Mesothelial cell of epicardium (in vitro differentiated cells): ENCODE data around the gene HSPA2. TPM values are rescaled to one million over a fixed set of nuclear protein-coding genes. Genes with fewer than 3 reads are reported as not detected.
A peak's percentile ranks its signal among the peaks of the same experiment; 100 is the strongest.

Source experiments
- DNase-seq, 2 experiments: peaks; one replicate each; pipeline ENCODE4 v3.0.0; 2021; ENCODE audit warnings: low spot score in 2 of 2; ENCODE audit not compliant: unreplicated experiment in 2 of 2
- H3K27ac Mint-ChIP-seq: 2 replicates; pipeline ENCODE4 v1.8.0; 2021; ENCODE audit warnings: mixed read lengths
- H3K27me3 Mint-ChIP-seq: 2 replicates; pipeline ENCODE4 v1.8.0; 2021; ENCODE audit warnings: low read depth, mixed read lengths
- H3K36me3 Mint-ChIP-seq: 2 replicates; pipeline ENCODE4 v1.8.0; 2021; ENCODE audit warnings: mixed read lengths
- H3K4me1 Mint-ChIP-seq: 2 replicates; pipeline ENCODE4 v1.8.0; 2021; ENCODE audit warnings: mixed read lengths
- H3K4me3 Mint-ChIP-seq: 2 replicates; pipeline ENCODE4 v1.8.0; 2021; ENCODE audit warnings: mild to moderate bottlenecking, moderate library complexity, mixed read lengths
- H3K9me3 Mint-ChIP-seq: 2 replicates; pipeline ENCODE4 v1.8.0; 2021; ENCODE audit warnings: mixed read lengths
- CTCF ChIP-seq: fragments of 200-600 bp; sonication (generic); IDR thresholded peaks from one replicate; pipeline ENCODE4 v1.5.0; 2021; ENCODE audit warnings: antibody characterized with exemption; ENCODE audit not compliant: unreplicated experiment
- total RNA-seq: library from RNA; stranded (reverse); gene quantifications from 3 replicates; pipeline ENCODE4 v1.2.1, GENCODE V29; 2021

The HSPA2 gene
- total RNA-seq, 1 donor from 2014 or later: 10.1 TPM

GRCh38 chr14:64500088-64500487 lies 40.5 kb upstream of the HSPA2 start:
- TF ChIP-seq CTCF: no peak
- peaks cover 4% of the 10 kb centered on the region for H3K36me3 Mint-ChIP-seq
- peaks cover 33% of the 10 kb centered on the region for H3K4me1 Mint-ChIP-seq
- peak overlapping the region; percentile 70 for H3K27ac Mint-ChIP-seq
- no peak overlapping the region for H3K4me3 Mint-ChIP-seq
- H3K9me3 Mint-ChIP-seq: no peaks in the 10 kb centered on the region
- no peaks in the 10 kb centered on the region for H3K27me3 Mint-ChIP-seq
- no peak for DNase-seq

DNA sequence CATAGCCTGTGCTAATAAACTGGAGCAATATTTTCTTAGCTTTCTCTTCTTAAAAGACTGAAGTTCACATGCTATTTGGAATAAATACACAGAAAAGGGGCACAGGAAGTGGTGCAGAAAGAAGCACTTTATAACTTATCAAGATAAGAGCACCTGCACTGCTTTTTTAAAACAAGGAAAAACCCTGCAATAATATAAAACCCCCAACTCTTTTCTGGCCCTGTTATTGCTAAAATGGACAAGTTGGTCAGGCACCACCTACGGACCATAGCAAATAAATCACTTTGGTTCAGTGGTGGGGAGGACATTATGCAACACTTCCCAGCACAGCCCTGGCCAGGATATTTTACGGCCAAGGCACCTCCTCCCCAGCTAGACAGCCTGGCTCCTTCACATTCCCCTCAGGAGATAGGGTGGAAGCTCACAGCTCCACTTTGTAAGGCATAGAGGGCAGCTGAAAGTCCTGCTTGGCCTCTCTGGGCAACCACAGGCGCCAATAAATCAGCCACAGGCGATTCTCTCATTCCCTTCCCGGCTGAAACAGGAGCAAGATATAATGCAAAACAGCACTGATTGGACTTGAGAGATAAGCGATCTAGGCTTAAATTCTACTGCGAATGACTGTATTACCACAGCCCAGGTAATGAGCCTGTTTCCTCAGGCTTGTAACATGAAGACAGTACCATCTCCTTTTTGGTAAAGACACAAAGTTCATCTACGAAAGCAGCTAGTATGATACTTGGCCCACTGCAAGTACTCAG lies 39.0 kb upstream of the HSPA2 start:
- TF ChIP-seq CTCF: no peak
- H3K27ac Mint-ChIP-seq: peak overlapping the region; percentile 97
- H3K4me1 Mint-ChIP-seq: peaks cover 45% of the 10 kb centered on the region
- H3K9me3 Mint-ChIP-seq: no peaks in the 10 kb centered on the region
- H3K27me3 Mint-ChIP-seq: no peaks in the 10 kb centered on the region
- H3K36me3 Mint-ChIP-seq: no peaks in the 10 kb centered on the region
- peak in 1 of 2 experiments; percentile 49 for DNase-seq
- H3K4me3 Mint-ChIP-seq: peak overlapping the region; percentile 81

- Mint-ChIP-seq H3K9me3 (no peaks in the 10 kb centered on the region), H3K4me3 (peak overlapping the region; percentile 81), H3K27me3 (no peaks in the 10 kb centered on the region), H3K27ac (peak overlapping the region; percentile 97), H3K4me1 (peaks cover 48% of the 10 kb centered on the region), H3K36me3 (no peaks in the 10 kb centered on the region)
- TF ChIP-seq CTCF: no peak
- DNase-seq: no peak
Measured at GRCh38 chr14:64502456-64502855, 38.1 kb upstream of the HSPA2 start.

DNA sequence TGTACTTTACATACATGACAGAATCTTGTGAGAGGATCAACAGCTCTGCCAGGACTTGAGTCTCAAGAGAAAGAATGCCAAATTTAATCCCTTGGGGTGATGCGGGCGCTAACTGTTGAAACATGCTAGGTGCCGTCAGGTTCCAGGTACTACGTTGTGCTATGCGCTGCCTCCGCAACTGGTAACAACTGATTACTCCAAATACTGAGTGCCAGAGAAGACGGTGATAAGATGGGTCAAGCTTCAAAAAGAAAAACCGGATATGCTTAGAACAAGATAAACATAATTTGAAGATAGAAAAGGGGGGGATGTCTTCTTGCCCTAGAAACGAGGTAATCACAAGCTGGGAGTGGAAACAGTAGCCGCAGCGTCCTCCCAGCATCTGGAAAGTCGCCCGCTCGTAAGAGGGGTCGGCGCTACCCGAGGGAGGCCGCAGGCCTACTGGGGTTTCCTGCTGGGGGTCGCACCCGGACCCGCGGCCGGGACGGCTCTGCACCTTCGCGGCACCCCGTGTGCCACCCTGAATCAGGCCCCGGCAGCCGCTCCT lies 37.6 kb upstream of the HSPA2 start:
- H3K36me3 Mint-ChIP-seq: no peaks in the 10 kb centered on the region
- H3K27ac Mint-ChIP-seq: peak overlapping the region; percentile 97
- peak overlapping the region; percentile 81 for H3K4me3 Mint-ChIP-seq
- H3K4me1 Mint-ChIP-seq: peaks cover 53% of the 10 kb centered on the region
- no peaks in the 10 kb centered on the region for H3K9me3 Mint-ChIP-seq
- TF ChIP-seq CTCF: no peak
- H3K27me3 Mint-ChIP-seq: no peaks in the 10 kb centered on the region
- peak in 1 of 2 experiments; percentile 25 for DNase-seq

GRCh38 chr14:64503434-64504309 lies 36.9 kb upstream of the HSPA2 start, which contains the start of gene ZBTB25:
Gene ZBTB25 (minus strand): TSS chr14:64503838. CDS start chr14:64490533, 13,305 bp downstream.
- TF ChIP-seq CTCF: no peak
- peak within 1 kb of the TSS; percentile 81 for H3K4me3 Mint-ChIP-seq
- no peaks in the 10 kb centered on the region for H3K36me3 Mint-ChIP-seq
- no peaks in the 10 kb centered on the region for H3K27me3 Mint-ChIP-seq
- H3K4me1 Mint-ChIP-seq: peaks cover 59% of the 10 kb centered on the region
- no peaks in the 10 kb centered on the region for H3K9me3 Mint-ChIP-seq
- DNase-seq: peak; percentile 90
- peak within 1 kb of the TSS; percentile 100 for H3K27ac Mint-ChIP-seq
